OCI-LY1 (cell line): Measurements from ENCODE around the gene MAP3K7.

Experiments used
- H2AFZ ChIP-seq: fragments of 200-600 bp; sonication (generic), shearing (Covaris generic); 2 replicates; pipeline ENCODE4 v1.6.0; 2014; ENCODE audit warnings: antibody characterized with exemption, mild to moderate bottlenecking, low read length
- H3F3A ChIP-seq: fragments of 200-600 bp; sonication (generic), shearing (Covaris generic); 2 replicates; pipeline ENCODE4 v1.6.0; 2014; ENCODE audit warnings: mild to moderate bottlenecking, antibody characterized with exemption, low read length, moderate library complexity; ENCODE audit not compliant: insufficient read depth
- H3K27ac ChIP-seq: fragments of 200-600 bp; sonication (generic); 2 replicates; pipeline ENCODE4 v1.5.1; 2014; ENCODE audit warnings: low read length, mixed run types, mild to moderate bottlenecking, low read depth; ENCODE audit not compliant: poor library complexity, severe bottlenecking
- H3K27me3 ChIP-seq: fragments of 200-600 bp; sonication (generic); 2 replicates; pipeline ENCODE4 v1.6.0; 2014; ENCODE audit warnings: antibody characterized with exemption, mild to moderate bottlenecking, low read length, moderate library complexity; ENCODE audit not compliant: insufficient read depth
- H3K36me3 ChIP-seq: fragments of 200-600 bp; sonication (generic); 2 replicates; pipeline ENCODE4 v1.6.1; 2014; ENCODE audit warnings: mild to moderate bottlenecking, antibody characterized with exemption, low read length, moderate library complexity, mixed read lengths; ENCODE audit not compliant: insufficient read depth
- H3K4me1 ChIP-seq: fragments of 200-600 bp; sonication (generic); 2 replicates; pipeline ENCODE4 v1.5.1; 2014; ENCODE audit warnings: mild to moderate bottlenecking, low read length, moderate library complexity; ENCODE audit not compliant: insufficient read depth, severe bottlenecking
- H3K4me2 ChIP-seq: fragments of 200-600 bp; sonication (generic), shearing (Covaris generic); 2 replicates; pipeline ENCODE4 v1.6.1; 2014; ENCODE audit warnings: low read length
- H3K4me3 ChIP-seq: fragments of 200-600 bp; sonication (generic); 2 replicates; pipeline ENCODE4 v1.5.1; 2014; ENCODE audit warnings: low read length, low read depth, mild to moderate bottlenecking, mixed read lengths; ENCODE audit not compliant: poor library complexity, severe bottlenecking
- H3K79me2 ChIP-seq: fragments of 200-600 bp; shearing (Covaris generic); 2 replicates; pipeline ENCODE4 v1.6.1; 2016; ENCODE audit warnings: mixed run types, low read length, mixed read lengths; ENCODE audit not compliant: insufficient read depth
- H3K9ac ChIP-seq: fragments of 200-600 bp; sonication (generic), shearing (Covaris generic); 2 replicates; pipeline ENCODE4 v1.6.1; 2014; ENCODE audit warnings: mild to moderate bottlenecking, low read length, mixed read lengths
- H3K9me2 ChIP-seq: fragments of 200-600 bp; sonication (generic), shearing (Covaris generic); 2 replicates; pipeline ENCODE4 v1.6.1; 2014; ENCODE audit warnings: low read depth, mild to moderate bottlenecking, low read length, mixed read lengths
- H3K9me3 ChIP-seq: fragments of 200-600 bp; shearing (Covaris generic); 2 replicates; pipeline ENCODE4 v1.6.1; 2014; ENCODE audit warnings: low read length, mixed read lengths
- H4K20me1 ChIP-seq: fragments of 200-600 bp; sonication (generic), shearing (Covaris generic); 2 replicates; pipeline ENCODE4 v1.6.0; 2016; ENCODE audit warnings: mild to moderate bottlenecking, low read length; ENCODE audit not compliant: insufficient read depth
- EZH2 ChIP-seq: fragments of 200-600 bp; sonication (generic), shearing (Covaris generic); IDR thresholded peaks from 2 replicates; pipeline ENCODE4 v1.8.0; 2017; ENCODE audit warnings: borderline replicate concordance, mixed run types, mild to moderate bottlenecking, antibody characterized with exemption, low read length, moderate library complexity, mixed read lengths
- TF ChIP-seq, protein P1 (sequence below): fragments of 200-600 bp; sonication (generic), shearing (Covaris generic); IDR thresholded peaks from 2 replicates; pipeline ENCODE4 v1.5.1; 2017; ENCODE audit warnings: mild to moderate bottlenecking, antibody characterized with exemption, low read length, moderate library complexity, mixed read lengths

The MAP3K7 gene

DNA sequence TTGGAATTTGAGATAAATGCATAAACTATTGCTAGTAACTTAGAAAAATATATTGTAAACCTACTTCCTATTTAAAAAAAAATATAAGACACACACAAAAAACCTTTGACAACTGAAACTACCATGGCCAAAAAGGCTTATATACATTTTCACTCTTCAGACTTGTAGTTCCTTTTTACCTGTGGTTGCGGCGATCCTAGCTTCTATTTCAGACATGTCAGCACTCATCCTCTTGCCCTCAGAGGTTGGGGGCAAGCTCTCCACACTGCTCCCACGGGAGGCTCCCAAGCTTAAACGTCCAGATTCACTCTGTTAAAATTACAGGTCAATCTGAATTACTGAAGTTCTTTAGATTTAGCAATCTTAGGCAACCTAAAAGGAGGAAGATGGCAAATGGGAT lies 39.8 kb downstream of the MAP3K7 start:
- Histone ChIP-seq H3F3A (no peaks in the 10 kb centered on the region), H3K36me3 (peaks cover 77% of the 10 kb centered on the region), H4K20me1 (no peaks in the 10 kb centered on the region), H2AFZ (no peak overlapping the region), H3K4me3 (no peak overlapping the region), H3K9ac (no peak overlapping the region), H3K27me3 (no peaks in the 10 kb centered on the region), H3K79me2 (no peaks in the 10 kb centered on the region), H3K9me3 (no peaks in the 10 kb centered on the region), H3K4me1 (no peaks in the 10 kb centered on the region), H3K4me2 (no peak overlapping the region), H3K9me2 (no peaks in the 10 kb centered on the region), H3K27ac (no peak overlapping the region)
- TF ChIP-seq, protein P1, sequence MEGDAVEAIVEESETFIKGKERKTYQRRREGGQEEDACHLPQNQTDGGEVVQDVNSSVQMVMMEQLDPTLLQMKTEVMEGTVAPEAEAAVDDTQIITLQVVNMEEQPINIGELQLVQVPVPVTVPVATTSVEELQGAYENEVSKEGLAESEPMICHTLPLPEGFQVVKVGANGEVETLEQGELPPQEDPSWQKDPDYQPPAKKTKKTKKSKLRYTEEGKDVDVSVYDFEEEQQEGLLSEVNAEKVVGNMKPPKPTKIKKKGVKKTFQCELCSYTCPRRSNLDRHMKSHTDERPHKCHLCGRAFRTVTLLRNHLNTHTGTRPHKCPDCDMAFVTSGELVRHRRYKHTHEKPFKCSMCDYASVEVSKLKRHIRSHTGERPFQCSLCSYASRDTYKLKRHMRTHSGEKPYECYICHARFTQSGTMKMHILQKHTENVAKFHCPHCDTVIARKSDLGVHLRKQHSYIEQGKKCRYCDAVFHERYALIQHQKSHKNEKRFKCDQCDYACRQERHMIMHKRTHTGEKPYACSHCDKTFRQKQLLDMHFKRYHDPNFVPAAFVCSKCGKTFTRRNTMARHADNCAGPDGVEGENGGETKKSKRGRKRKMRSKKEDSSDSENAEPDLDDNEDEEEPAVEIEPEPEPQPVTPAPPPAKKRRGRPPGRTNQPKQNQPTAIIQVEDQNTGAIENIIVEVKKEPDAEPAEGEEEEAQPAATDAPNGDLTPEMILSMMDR, result no peak
- TF ChIP-seq EZH2, result no peak

DNA sequence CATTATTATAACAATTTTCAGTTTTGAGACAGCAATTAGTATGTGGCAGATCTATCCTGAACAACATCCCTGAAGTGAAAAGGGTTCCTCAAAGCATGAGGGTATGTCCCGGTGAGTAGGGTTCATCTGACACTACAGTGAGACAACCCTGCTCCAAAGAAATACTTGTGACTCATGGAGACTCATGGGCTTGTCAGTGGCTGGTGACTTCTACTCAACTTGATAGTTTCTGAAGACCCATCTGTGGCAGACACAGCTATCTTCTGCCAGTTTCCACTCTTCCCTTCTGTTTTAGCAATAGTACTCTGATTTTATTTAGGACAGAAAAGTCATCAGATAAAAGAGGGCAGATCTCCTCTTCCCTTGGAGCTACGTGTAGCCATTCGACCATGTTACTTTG lies 41.4 kb downstream of the MAP3K7 start:
- Histone ChIP-seq H3K9me3 (no peaks in the 10 kb centered on the region), H3K36me3 (peaks cover 63% of the 10 kb centered on the region), H3K4me3 (no peak overlapping the region), H3K9ac (no peak overlapping the region), H3K4me1 (no peaks in the 10 kb centered on the region), H3K27ac (no peak overlapping the region), H3F3A (no peaks in the 10 kb centered on the region), H4K20me1 (no peaks in the 10 kb centered on the region), H3K9me2 (no peaks in the 10 kb centered on the region), H2AFZ (no peak overlapping the region), H3K4me2 (no peak overlapping the region), H3K27me3 (no peaks in the 10 kb centered on the region), H3K79me2 (no peaks in the 10 kb centered on the region)
- no peak for TF ChIP-seq EZH2
- TF ChIP-seq, protein P1, result no peak

DNA sequence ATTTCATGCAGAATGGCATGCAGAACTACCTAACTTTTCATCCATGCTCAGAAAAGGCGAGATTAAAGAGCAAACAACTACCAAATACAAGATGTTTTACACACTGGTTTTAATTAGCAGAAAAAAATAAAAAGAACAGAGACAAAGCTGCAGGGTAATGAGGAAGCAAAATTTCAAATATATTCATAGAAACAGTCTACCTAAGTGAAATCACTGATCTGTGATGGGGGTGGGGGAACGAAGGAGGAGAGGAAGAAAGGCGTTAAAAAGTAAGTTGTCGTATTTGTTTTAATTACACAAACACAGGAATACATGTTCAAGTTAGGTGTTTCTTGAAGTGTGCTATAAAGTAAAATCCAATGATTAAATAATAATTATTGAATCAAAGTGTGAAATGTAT lies 42.1 kb downstream of the MAP3K7 start:
- no peaks in the 10 kb centered on the region for H3K27me3 ChIP-seq
- no peak overlapping the region for H3K4me2 ChIP-seq
- H3K4me3 ChIP-seq, result no peak overlapping the region
- H3F3A ChIP-seq, result no peaks in the 10 kb centered on the region
- no peaks in the 10 kb centered on the region for H4K20me1 ChIP-seq
- TF ChIP-seq, protein P1, result no peak
- no peak for TF ChIP-seq EZH2
- H3K9me3 ChIP-seq, result no peaks in the 10 kb centered on the region
- H3K9ac ChIP-seq, result no peak overlapping the region
- H3K36me3 ChIP-seq, result peaks cover 56% of the 10 kb centered on the region
- no peaks in the 10 kb centered on the region for H3K79me2 ChIP-seq
- H3K4me1 ChIP-seq, result no peaks in the 10 kb centered on the region
- no peaks in the 10 kb centered on the region for H3K9me2 ChIP-seq
- H3K27ac ChIP-seq, result no peak overlapping the region
- H2AFZ ChIP-seq, result no peak overlapping the region
